ENCODE measurements around the gene BBS7. TPM values are rescaled to one million over a fixed set of nuclear protein-coding genes. Genes with fewer than 3 reads are reported as not detected.

The BBS7 gene
- total and polyA plus RNA-seq, 10 of the 15 experiments (the other 5 are each of a cell fraction or from before 2014, with no cell fraction given) = 5.2 to 15.2 (median 9.0) TPM

DNA sequence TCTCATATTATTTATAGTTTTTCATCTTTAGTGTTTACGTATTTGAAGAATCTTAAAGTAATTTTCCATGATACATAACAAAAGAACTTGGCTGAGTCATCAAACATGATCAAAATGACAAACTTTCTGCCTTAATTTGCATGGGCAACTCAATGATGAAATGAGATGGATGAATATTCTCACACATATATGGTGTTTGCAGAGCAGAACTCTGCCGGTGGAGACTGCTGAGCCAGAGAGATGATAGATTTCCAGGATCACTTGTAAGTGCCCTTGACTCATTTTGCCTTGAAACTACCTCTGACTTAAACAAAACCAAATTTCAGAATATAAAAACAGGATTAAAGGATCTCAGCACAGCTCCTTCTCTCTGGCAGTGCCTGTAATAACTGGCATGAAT lies 43.4 kb upstream of the BBS7 start:
- WGBS (ENCODE audit: insufficient coverage, insufficient replicate concordance, low lambda C conversion rate, missing lambda C conversion rate) = 27% methylated on average over 2 of the region's 2 CpGs
- intact Hi-C loops (cut with micrococcal nuclease; ENCODE audit: unreplicated experiment) (no loop called here), in situ Hi-C loops (cut with MboI) (no loop called here)
- Histone ChIP-seq H2AFZ (ENCODE audit: control insufficient read depth, low read depth, low read length) (no peak overlapping the region), H4K20me1 (ENCODE audit: control insufficient read depth, insufficient read depth) (no peaks in the 10 kb centered on the region), H3K9me3 (replicated peaks; ENCODE audit: control insufficient read depth, insufficient read depth, low read length) (no peaks in the 10 kb centered on the region), H3K4me3 (no peak overlapping the region), H3K4me2 (ENCODE audit: control insufficient read depth, insufficient read depth) (no peak overlapping the region), H3K27me3 (replicated peaks in 1 of 2; ENCODE audit: control insufficient read depth in 2 of 2, insufficient read depth in 2 of 2, low read length in 1 of 2) (0 out of 4 replicates have a peak, but pooled peaks cover 0 to 2% of the 10 kb centered on the region in 2 experiments), H3K27ac (ENCODE audit: control insufficient read depth, insufficient read depth) (no peak overlapping the region), H3K79me2 (ENCODE audit: control insufficient read depth, insufficient read depth, low read length) (no peaks in the 10 kb centered on the region), H3K4me1 (ENCODE audit: control insufficient read depth, insufficient read depth, low read length) (no peaks in the 10 kb centered on the region), H3K36me3 (ENCODE audit: control insufficient read depth in 2 of 2, insufficient read depth in 2 of 2, low read length in 1 of 2) (no peaks in the 10 kb centered on the region), H3K9ac (ENCODE audit: control insufficient read depth, insufficient read depth, low read length) (no peak overlapping the region)
- POLR2A ChIA-PET = no interaction called here
- ATAC-seq (no peak), FAIRE-seq (no peak), DNase-seq (ENCODE audit: low read depth, low spot score) (no peak)
- RAD21 ChIA-PET (ENCODE audit: unreplicated experiment) = no interaction called here
- SMC1A ChIA-PET (ENCODE audit: uncharacterized antibody, unreplicated experiment) = interaction anchor here (1.5 kb wide), 1 partner anchor 11 kb away, joined by 3 read pairs; no protein-coding TSS in a partner anchor
- no TSS peak for BruUV-seq (replicated peaks)
- TF ChIP-seq SIN3A (IDR thresholded peaks at IDR 0.05; ENCODE audit: low read depth, low read length) (no peak), E2F4 (IDR thresholded peaks at IDR 0.05; ENCODE audit: low read depth, low read length) (no peak), IKZF1 (conservative IDR thresholded peaks at IDR 0.05) (no peak), TCF12 (IDR thresholded peaks at IDR 0.05; ENCODE audit: low read depth, low read length) (no peak), HCFC1 (IDR thresholded peaks at IDR 0.05; ENCODE audit: low read length) (no peak), CUX1 (IDR thresholded peaks at IDR 0.05; ENCODE audit: insufficient replicate concordance, low read depth, low read length) (no peak), NKRF (conservative IDR thresholded peaks at IDR 0.05) (no peak), SP1 (IDR thresholded peaks at IDR 0.05; ENCODE audit: low read depth, low read length) (no peak), RUNX3 (IDR thresholded peaks at IDR 0.05; ENCODE audit: low read length) (no peak), NR2C2 (IDR thresholded peaks at IDR 0.05; ENCODE audit: borderline replicate concordance, control insufficient read depth, insufficient read length, low read depth) (no peak), IKZF2 (IDR thresholded peaks at IDR 0.05) (no peak), HDAC2 (IDR thresholded peaks at IDR 0.05) (no peak), CBFB (IDR thresholded peaks at IDR 0.05; ENCODE audit: low read depth) (no peak), PML (IDR thresholded peaks at IDR 0.05; ENCODE audit: low read length) (no peak), NFXL1 (IDR thresholded peaks at IDR 0.05; ENCODE audit: borderline replicate concordance) (no peak), CHD2 (IDR thresholded peaks at IDR 0.05; ENCODE audit: borderline replicate concordance, low read depth, low read length) (no peak)
- CTCF ChIA-PET = interaction anchor here (1.0 kb wide), 1 partner anchor 13 kb away, joined by 4 read pairs; no protein-coding TSS in a partner anchor
